Measurements from ENCODE around the gene ADAT3.

ADAT3 gene

GRCh38 chr19:1917146-1917545 is 11.9 kb downstream of the ADAT3 start:
- no peak for TF ChIP-seq USF1 (IDR thresholded peaks at IDR 0.05)
- no peak for TF ChIP-seq CREB1 (IDR thresholded peaks at IDR 0.05; ENCODE audit: low read depth)
- TF ChIP-seq TCF12 (IDR thresholded peaks at IDR 0.05; ENCODE audit: low read depth) = no peak
- no peak for TF ChIP-seq CEBPB (IDR thresholded peaks at IDR 0.05)
- no peak for TF ChIP-seq TEAD4 (IDR thresholded peaks at IDR 0.05)
- TF ChIP-seq FOXM1 (IDR thresholded peaks at IDR 0.05; ENCODE audit: borderline replicate concordance, low read depth) = no peak
- no peak for TF ChIP-seq RAD21 (IDR thresholded peaks at IDR 0.05; ENCODE audit: low read depth)
- no peak for TF ChIP-seq MAX (IDR thresholded peaks at IDR 0.05)
- no peak for TF ChIP-seq TAF1 (IDR thresholded peaks at IDR 0.05; ENCODE audit: low read depth)
- TF ChIP-seq REST (IDR thresholded peaks at IDR 0.05; ENCODE audit: low read depth) = no peak
- no peak for TF ChIP-seq YY1 (IDR thresholded peaks at IDR 0.05; ENCODE audit: low read depth)
- no peak for TF ChIP-seq EGR1 (IDR thresholded peaks at IDR 0.05)
- no peak for TF ChIP-seq ZBTB7A (IDR thresholded peaks at IDR 0.05; ENCODE audit: low read depth)

GRCh38 chr19:1917926-1918325 is 12.7 kb downstream of the ADAT3 start:
- TF ChIP-seq FOXM1 (IDR thresholded peaks at IDR 0.05; ENCODE audit: borderline replicate concordance, low read depth) (no peak), USF1 (IDR thresholded peaks at IDR 0.05) (no peak), ZBTB7A (IDR thresholded peaks at IDR 0.05; ENCODE audit: low read depth) (no peak), CEBPB (IDR thresholded peaks at IDR 0.05) (no peak), TEAD4 (IDR thresholded peaks at IDR 0.05) (no peak), CREB1 (IDR thresholded peaks at IDR 0.05; ENCODE audit: low read depth) (no peak), TAF1 (IDR thresholded peaks at IDR 0.05; ENCODE audit: low read depth) (no peak), REST (IDR thresholded peaks at IDR 0.05; ENCODE audit: low read depth) (no peak), YY1 (IDR thresholded peaks at IDR 0.05; ENCODE audit: low read depth) (no peak)

- TF ChIP-seq USF1 (IDR thresholded peaks at IDR 0.05) = no peak
- TF ChIP-seq TAF1 (IDR thresholded peaks at IDR 0.05; ENCODE audit: low read depth) = no peak
- no peak for TF ChIP-seq TCF12 (IDR thresholded peaks at IDR 0.05; ENCODE audit: low read depth)
- no peak for TF ChIP-seq REST (IDR thresholded peaks at IDR 0.05; ENCODE audit: low read depth)
- no peak for TF ChIP-seq EGR1 (IDR thresholded peaks at IDR 0.05)
- no peak for TF ChIP-seq ZBTB7A (IDR thresholded peaks at IDR 0.05; ENCODE audit: low read depth)
- no peak for TF ChIP-seq EP300 (IDR thresholded peaks at IDR 0.05; ENCODE audit: borderline replicate concordance)
- TF ChIP-seq YY1 (IDR thresholded peaks at IDR 0.05; ENCODE audit: low read depth) = no peak
- no peak for TF ChIP-seq RAD21 (IDR thresholded peaks at IDR 0.05; ENCODE audit: low read depth)
- TF ChIP-seq MAX (IDR thresholded peaks at IDR 0.05) = no peak
- no peak for TF ChIP-seq FOXM1 (IDR thresholded peaks at IDR 0.05; ENCODE audit: borderline replicate concordance, low read depth)
- TF ChIP-seq NFIC (IDR thresholded peaks at IDR 0.05) = no peak
- TF ChIP-seq TEAD4 (IDR thresholded peaks at IDR 0.05) = no peak
- no peak for TF ChIP-seq CREB1 (IDR thresholded peaks at IDR 0.05; ENCODE audit: low read depth)
- no peak for TF ChIP-seq CEBPB (IDR thresholded peaks at IDR 0.05)
These were observed 13.8 kb downstream of the ADAT3 start for GRCh38 chr19:1918975-1919374.

- TF ChIP-seq TAF1 (IDR thresholded peaks at IDR 0.05; ENCODE audit: low read depth) (no peak), YY1 (IDR thresholded peaks at IDR 0.05; ENCODE audit: low read depth) (no peak), EP300 (IDR thresholded peaks at IDR 0.05; ENCODE audit: borderline replicate concordance) (no peak), FOXM1 (IDR thresholded peaks at IDR 0.05; ENCODE audit: borderline replicate concordance, low read depth) (no peak), REST (IDR thresholded peaks at IDR 0.05; ENCODE audit: low read depth) (no peak), RAD21 (IDR thresholded peaks at IDR 0.05; ENCODE audit: low read depth) (no peak), TCF12 (IDR thresholded peaks at IDR 0.05; ENCODE audit: low read depth) (no peak), MAX (IDR thresholded peaks at IDR 0.05) (no peak), ZBTB7A (IDR thresholded peaks at IDR 0.05; ENCODE audit: low read depth) (no peak), EGR1 (IDR thresholded peaks at IDR 0.05) (no peak), TEAD4 (IDR thresholded peaks at IDR 0.05) (no peak), CREB1 (IDR thresholded peaks at IDR 0.05; ENCODE audit: low read depth) (no peak), CEBPB (IDR thresholded peaks at IDR 0.05) (no peak), USF1 (IDR thresholded peaks at IDR 0.05) (no peak), NFIC (IDR thresholded peaks at IDR 0.05) (no peak)
These were observed 15.4 kb downstream of the ADAT3 start for GRCh38 chr19:1920644-1921043.
